PC-9 (cell line): ENCODE results near the gene RB1.

ENCODE experiments used
- EZH2 ChIP-seq: fragments of 200-600 bp; sonication (generic); IDR thresholded peaks from 2 replicates; pipeline ENCODE4 v1.8.0; 2017; ENCODE audit warnings: antibody characterized with exemption, low read depth
- TF ChIP-seq, protein P1 (sequence below): fragments of 200-600 bp; sonication (generic); conservative IDR thresholded peaks from 2 replicates; pipeline ENCODE4 v1.6.1; 2017; ENCODE audit warnings: mixed run types, antibody characterized with exemption, mild to moderate bottlenecking, moderate library complexity

DNA sequence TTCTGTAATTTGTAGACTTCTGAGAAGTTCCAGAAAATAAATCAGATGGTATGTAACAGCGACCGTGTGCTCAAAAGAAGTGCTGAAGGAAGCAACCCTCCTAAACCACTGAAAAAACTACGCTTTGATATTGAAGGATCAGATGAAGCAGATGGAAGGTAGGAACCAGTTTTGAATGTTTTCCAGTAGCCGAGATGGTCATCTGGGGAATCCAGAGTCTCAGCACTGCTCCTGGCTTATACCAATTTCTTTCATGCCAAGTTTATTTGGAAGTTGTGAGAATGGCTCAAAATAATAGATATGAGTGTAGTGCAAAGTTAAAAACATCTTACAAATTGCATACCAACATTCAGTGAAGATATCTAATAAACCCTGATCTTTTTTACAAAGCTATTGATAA is 173.1 kb downstream of the RB1 start:
- TF ChIP-seq, protein P1, sequence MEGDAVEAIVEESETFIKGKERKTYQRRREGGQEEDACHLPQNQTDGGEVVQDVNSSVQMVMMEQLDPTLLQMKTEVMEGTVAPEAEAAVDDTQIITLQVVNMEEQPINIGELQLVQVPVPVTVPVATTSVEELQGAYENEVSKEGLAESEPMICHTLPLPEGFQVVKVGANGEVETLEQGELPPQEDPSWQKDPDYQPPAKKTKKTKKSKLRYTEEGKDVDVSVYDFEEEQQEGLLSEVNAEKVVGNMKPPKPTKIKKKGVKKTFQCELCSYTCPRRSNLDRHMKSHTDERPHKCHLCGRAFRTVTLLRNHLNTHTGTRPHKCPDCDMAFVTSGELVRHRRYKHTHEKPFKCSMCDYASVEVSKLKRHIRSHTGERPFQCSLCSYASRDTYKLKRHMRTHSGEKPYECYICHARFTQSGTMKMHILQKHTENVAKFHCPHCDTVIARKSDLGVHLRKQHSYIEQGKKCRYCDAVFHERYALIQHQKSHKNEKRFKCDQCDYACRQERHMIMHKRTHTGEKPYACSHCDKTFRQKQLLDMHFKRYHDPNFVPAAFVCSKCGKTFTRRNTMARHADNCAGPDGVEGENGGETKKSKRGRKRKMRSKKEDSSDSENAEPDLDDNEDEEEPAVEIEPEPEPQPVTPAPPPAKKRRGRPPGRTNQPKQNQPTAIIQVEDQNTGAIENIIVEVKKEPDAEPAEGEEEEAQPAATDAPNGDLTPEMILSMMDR: no peak
- no peak for TF ChIP-seq EZH2
